Measurements from ENCODE around the gene PKNOX1. TPM values are rescaled to one million over a fixed set of nuclear protein-coding genes. Genes with fewer than 3 reads are reported as not detected.
"Not testable (repeated sequence)": the region's sequence is repeated elsewhere in the genome, so short reads cannot be mapped to it uniquely, and the experiment has no call there.

The PKNOX1 gene
- total RNA-seq, 1 experiment from 2014 or later: 43.4 TPM

- H2BK20ac ChIP-seq (ENCODE audit: low read depth, low read length, poor library complexity, severe bottlenecking); H3K4me3 Mint-ChIP-seq; H3K79me2 ChIP-seq (ENCODE audit: insufficient read depth, low read length); H3K14ac ChIP-seq (ENCODE audit: insufficient read depth, low read length); H2AK5ac ChIP-seq (ENCODE audit: insufficient read length, low read length); H3K27me3 Mint-ChIP-seq (ENCODE audit: low read depth); H3K79me1 ChIP-seq (ENCODE audit: insufficient read depth, low read depth, low read length, poor library complexity, severe bottlenecking); H3K23ac ChIP-seq (ENCODE audit: insufficient read length, low read depth, low read length); H3K4me1 Mint-ChIP-seq; H3K27ac Mint-ChIP-seq; H3K56ac ChIP-seq (ENCODE audit: insufficient read length, low read depth, low read length); H4K8ac ChIP-seq (replicated peaks; ENCODE audit: insufficient read length, low read depth, low read length); H2BK120ac ChIP-seq (ENCODE audit: low read depth, low read length, poor library complexity, severe bottlenecking); H3K9me3 ChIP-seq (ENCODE audit: control insufficient read depth, low read depth, low read length); H3K9ac ChIP-seq (ENCODE audit: extremely low read depth, insufficient read length, low read length); H3K18ac ChIP-seq (ENCODE audit: insufficient read length, low read depth, low read length); H3K4me1 ChIP-seq (ENCODE audit: insufficient read depth, low read length); H2BK5ac ChIP-seq (ENCODE audit: insufficient read length, low read length); H3K23me2 ChIP-seq (ENCODE audit: insufficient read length, low read depth, low read length, poor library complexity, severe bottlenecking); H3T11ph ChIP-seq (ENCODE audit: low read length); H3K27me3 ChIP-seq (ENCODE audit: insufficient read depth, low read length); H3K27ac ChIP-seq (ENCODE audit: insufficient read length, low read depth, low read length); H2BK12ac ChIP-seq (ENCODE audit: insufficient read length, low read depth, low read length); H3K4me2 ChIP-seq (ENCODE audit: insufficient read depth, insufficient read length, low read length); DNase-seq; H3K4ac ChIP-seq (ENCODE audit: low read depth, low read length); H4K91ac ChIP-seq (ENCODE audit: insufficient read length, low read depth, low read length); H2AFZ ChIP-seq (ENCODE audit: low read length); H2BK15ac ChIP-seq (ENCODE audit: low read depth, low read length); H4K20me1 ChIP-seq (ENCODE audit: control insufficient read depth, insufficient read depth, insufficient read length); H4K5ac ChIP-seq (ENCODE audit: insufficient read length, low read depth, low read length): not testable (repeated sequence)
- Mint-ChIP-seq H3K36me3 (ENCODE audit: insufficient read depth in 1 of 3, low read depth in 3 of 3) (peaks cover 38 to 48% (median 48%) of the 10 kb centered on the region in 3 experiments), H3K9me3 (peaks cover 36 to 41% of the 10 kb centered on the region in 2 experiments)
- no CpG with 5 or more reads among the region's 2 CpGs for WGBS (ENCODE audit: extremely low coverage, insufficient read length, low lambda C conversion rate)
Observed at GRCh38 chr21:42999152-42999551, 24.8 kb downstream of the PKNOX1 start.

GRCh38 chr21:43000041-43000440 is 25.7 kb downstream of the PKNOX1 start:
- not testable (repeated sequence) for H3K56ac ChIP-seq (ENCODE audit: insufficient read length, low read depth, low read length); H3K4me1 Mint-ChIP-seq; H3K27ac ChIP-seq (ENCODE audit: insufficient read length, low read depth, low read length); H3K23ac ChIP-seq (ENCODE audit: insufficient read length, low read depth, low read length); H3K4me2 ChIP-seq (ENCODE audit: insufficient read depth, insufficient read length, low read length); H3K18ac ChIP-seq (ENCODE audit: insufficient read length, low read depth, low read length); H3K4me1 ChIP-seq (ENCODE audit: insufficient read depth, low read length); H2AK5ac ChIP-seq (ENCODE audit: insufficient read length, low read length); H3K9me3 ChIP-seq (ENCODE audit: control insufficient read depth, low read depth, low read length); H4K8ac ChIP-seq (replicated peaks; ENCODE audit: insufficient read length, low read depth, low read length); H3K4ac ChIP-seq (ENCODE audit: low read depth, low read length); H3K9ac ChIP-seq (ENCODE audit: extremely low read depth, insufficient read length, low read length); H3K14ac ChIP-seq (ENCODE audit: insufficient read depth, low read length); H2BK5ac ChIP-seq (ENCODE audit: insufficient read length, low read length); H4K5ac ChIP-seq (ENCODE audit: insufficient read length, low read depth, low read length); H3K79me1 ChIP-seq (ENCODE audit: insufficient read depth, low read depth, low read length, poor library complexity, severe bottlenecking); DNase-seq; H3K23me2 ChIP-seq (ENCODE audit: insufficient read length, low read depth, low read length, poor library complexity, severe bottlenecking); H3K27ac Mint-ChIP-seq; H4K91ac ChIP-seq (ENCODE audit: insufficient read length, low read depth, low read length); H2AFZ ChIP-seq (ENCODE audit: low read length); H3T11ph ChIP-seq (ENCODE audit: low read length); H4K20me1 ChIP-seq (ENCODE audit: control insufficient read depth, insufficient read depth, insufficient read length); H3K27me3 Mint-ChIP-seq (ENCODE audit: low read depth); H3K4me3 Mint-ChIP-seq; H2BK12ac ChIP-seq (ENCODE audit: insufficient read length, low read depth, low read length); H3K27me3 ChIP-seq (ENCODE audit: insufficient read depth, low read length); H3K79me2 ChIP-seq (ENCODE audit: insufficient read depth, low read length); H2BK20ac ChIP-seq (ENCODE audit: low read depth, low read length, poor library complexity, severe bottlenecking); H2BK120ac ChIP-seq (ENCODE audit: low read depth, low read length, poor library complexity, severe bottlenecking); H2BK15ac ChIP-seq (ENCODE audit: low read depth, low read length)
- peaks cover 36 to 41% of the 10 kb centered on the region in 2 experiments for H3K9me3 Mint-ChIP-seq
- H3K36me3 Mint-ChIP-seq (ENCODE audit: insufficient read depth in 1 of 3, low read depth in 3 of 3): peaks cover 38 to 57% (median 57%) of the 10 kb centered on the region in 3 experiments
- no CpG with 5 or more reads among the region's 2 CpGs for WGBS (ENCODE audit: extremely low coverage, insufficient read length, low lambda C conversion rate)

Data from H9 (cell line).